ENCODE data around the gene INHBC. TPM values are rescaled to one million over a fixed set of nuclear protein-coding genes. Genes with fewer than 3 reads are reported as not detected.
"Not testable (repeated sequence)": the region's sequence is repeated elsewhere in the genome, so short reads cannot be mapped to it uniquely, and the experiment has no call there.

INHBC gene
- total RNA-seq, 2 donors from 2014 or later: not detected

DNA sequence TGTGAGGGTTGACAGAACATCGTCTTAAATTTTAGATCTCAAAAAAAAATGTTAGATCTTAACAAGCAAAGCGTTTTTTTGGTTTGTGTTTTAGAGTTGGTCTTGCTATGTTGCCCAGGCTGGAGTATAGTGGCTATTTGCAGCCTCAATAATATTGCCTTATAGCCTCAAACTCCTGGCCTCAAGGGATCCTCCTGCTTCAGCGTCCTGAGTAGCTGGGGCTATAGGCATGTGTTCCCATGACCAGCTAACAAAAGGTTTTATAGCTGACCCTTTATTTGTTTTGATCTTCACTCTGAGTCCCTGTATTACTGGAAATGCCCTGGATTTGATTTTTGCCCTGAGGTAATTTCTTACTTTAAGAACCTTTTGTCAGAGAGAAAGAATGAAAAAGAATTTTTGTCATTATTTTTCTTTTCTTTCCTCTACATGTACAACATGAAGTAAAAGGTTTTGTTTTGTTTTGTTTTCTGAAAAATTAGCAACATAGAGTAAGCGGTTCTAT, 5.2 kb downstream of the INHBC start:
- no peaks in the 10 kb centered on the region for H3K27me3 ChIP-seq
- intact Hi-C loops (cut with DNase I): no loop called here
- TF ChIP-seq, protein P1, sequence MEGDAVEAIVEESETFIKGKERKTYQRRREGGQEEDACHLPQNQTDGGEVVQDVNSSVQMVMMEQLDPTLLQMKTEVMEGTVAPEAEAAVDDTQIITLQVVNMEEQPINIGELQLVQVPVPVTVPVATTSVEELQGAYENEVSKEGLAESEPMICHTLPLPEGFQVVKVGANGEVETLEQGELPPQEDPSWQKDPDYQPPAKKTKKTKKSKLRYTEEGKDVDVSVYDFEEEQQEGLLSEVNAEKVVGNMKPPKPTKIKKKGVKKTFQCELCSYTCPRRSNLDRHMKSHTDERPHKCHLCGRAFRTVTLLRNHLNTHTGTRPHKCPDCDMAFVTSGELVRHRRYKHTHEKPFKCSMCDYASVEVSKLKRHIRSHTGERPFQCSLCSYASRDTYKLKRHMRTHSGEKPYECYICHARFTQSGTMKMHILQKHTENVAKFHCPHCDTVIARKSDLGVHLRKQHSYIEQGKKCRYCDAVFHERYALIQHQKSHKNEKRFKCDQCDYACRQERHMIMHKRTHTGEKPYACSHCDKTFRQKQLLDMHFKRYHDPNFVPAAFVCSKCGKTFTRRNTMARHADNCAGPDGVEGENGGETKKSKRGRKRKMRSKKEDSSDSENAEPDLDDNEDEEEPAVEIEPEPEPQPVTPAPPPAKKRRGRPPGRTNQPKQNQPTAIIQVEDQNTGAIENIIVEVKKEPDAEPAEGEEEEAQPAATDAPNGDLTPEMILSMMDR (IDR thresholded peaks at IDR 0.05): no peak
- no peaks in the 10 kb centered on the region for H3K4me1 ChIP-seq
- no peak overlapping the region for H3K9ac ChIP-seq (ENCODE audit: low read depth in 2 of 2, low read length in 2 of 2)
- no peak for DNase-seq
- no peaks in the 10 kb centered on the region for H3K9me3 ChIP-seq
- no peak overlapping the region for H3K4me3 ChIP-seq
- no peaks in the 10 kb centered on the region for H3K36me3 ChIP-seq
- H3K27ac ChIP-seq: no peak overlapping the region

DNA sequence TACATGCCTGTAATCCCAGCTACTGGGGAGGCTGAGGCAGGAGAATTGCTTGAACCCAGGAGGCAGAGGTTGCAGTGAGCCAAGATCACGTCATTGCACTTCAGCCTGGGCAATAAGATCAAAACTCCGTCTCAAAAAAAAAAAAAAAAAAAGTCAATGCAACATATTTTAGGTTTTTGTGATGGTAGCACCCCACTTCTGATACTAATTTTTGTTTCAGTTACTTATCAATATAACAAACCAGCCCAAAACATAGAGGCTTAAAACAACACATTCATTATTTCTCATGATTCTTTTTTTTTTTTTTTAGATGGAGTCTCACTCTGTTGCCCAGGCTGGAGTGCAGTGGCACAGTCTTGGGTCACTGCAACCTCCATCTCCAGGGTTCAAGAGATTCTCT, 6.8 kb downstream of the INHBC start:
- intact Hi-C loops (cut with DNase I); H3K4me3 ChIP-seq; H3K9ac ChIP-seq (ENCODE audit: low read depth in 2 of 2, low read length in 2 of 2); H3K36me3 ChIP-seq; H3K27me3 ChIP-seq; H3K4me1 ChIP-seq; DNase-seq; H3K9me3 ChIP-seq; H3K27ac ChIP-seq: not testable (repeated sequence)

GRCh38 chr12:57441846-57442427, 7.4 kb downstream of the INHBC start:
- Histone ChIP-seq H3K27me3 (no peaks in the 10 kb centered on the region), H3K9me3 (no peaks in the 10 kb centered on the region), H3K36me3 (no peaks in the 10 kb centered on the region), H3K4me1 (no peaks in the 10 kb centered on the region), H3K27ac (no peak overlapping the region), H3K4me3 (no peak overlapping the region), H3K9ac (ENCODE audit: low read depth in 2 of 2, low read length in 2 of 2) (no peak overlapping the region)
- TF ChIP-seq, protein P1 (IDR thresholded peaks at IDR 0.05): no peak
- intact Hi-C loops (cut with DNase I): no loop called here
- no peak for DNase-seq

GRCh38 chr12:57444337-57444736, 9.8 kb downstream of the INHBC start:
- H3K9me3 ChIP-seq; H3K27ac ChIP-seq; H3K36me3 ChIP-seq; H3K4me1 ChIP-seq; intact Hi-C loops (cut with DNase I); H3K4me3 ChIP-seq; H3K27me3 ChIP-seq; H3K9ac ChIP-seq (ENCODE audit: low read depth in 2 of 2, low read length in 2 of 2); DNase-seq: not testable (repeated sequence)

- Histone ChIP-seq H3K9ac (ENCODE audit: low read depth in 2 of 2, low read length in 2 of 2) (no peak overlapping the region), H3K4me3 (no peak overlapping the region), H3K27me3 (no peaks in the 10 kb centered on the region), H3K4me1 (no peaks in the 10 kb centered on the region), H3K36me3 (no peaks in the 10 kb centered on the region), H3K9me3 (no peaks in the 10 kb centered on the region), H3K27ac (no peak overlapping the region)
- TF ChIP-seq, protein P1 (IDR thresholded peaks at IDR 0.05): no peak
- intact Hi-C loops (cut with DNase I): no loop called here
- no peak for DNase-seq
These were observed 10.2 kb downstream of the INHBC start for GRCh38 chr12:57444744-57445143.

- no peak overlapping the region for H3K27ac ChIP-seq
- no peaks in the 10 kb centered on the region for H3K4me1 ChIP-seq
- H3K4me3 ChIP-seq: no peak overlapping the region
- no peak for DNase-seq
- intact Hi-C loops (cut with DNase I): no loop called here
- H3K36me3 ChIP-seq: no peaks in the 10 kb centered on the region
- TF ChIP-seq, protein P1 (IDR thresholded peaks at IDR 0.05): no peak
- no peaks in the 10 kb centered on the region for H3K9me3 ChIP-seq
- no peaks in the 10 kb centered on the region for H3K27me3 ChIP-seq
- H3K9ac ChIP-seq (ENCODE audit: low read depth in 2 of 2, low read length in 2 of 2): no peak overlapping the region
These were observed 11.8 kb downstream of the INHBC start for GRCh38 chr12:57446292-57446960.
